ENCODE data around the gene FAM53B.

FAM53B gene

GRCh38 chr10:124575107-124576035 is 168.8 kb downstream of the FAM53B start:
- Histone ChIP-seq H3K27me3 (ENCODE audit: control insufficient read depth in 3 of 3, insufficient read depth in 3 of 3, low read depth in 1 of 3, low read length in 3 of 3) (peaks cover 0 to 12% (median 0%) of the 10 kb centered on the region in 3 experiments), H2BK12ac (ENCODE audit: low read length) (no peak overlapping the region), H3K14ac (ENCODE audit: low read length) (peak overlapping the region; percentile 84), H2AFZ (ENCODE audit: low read length) (no peak overlapping the region), H3K4ac (ENCODE audit: low read length) (peak overlapping the region; percentile 87), H4K8ac (ENCODE audit: low read depth, low read length) (no peak overlapping the region), H2BK120ac (ENCODE audit: low read depth, low read length) (no peak overlapping the region), H3K79me1 (ENCODE audit: low read depth, low read length) (no peaks in the 10 kb centered on the region), H2AK5ac (ENCODE audit: low read depth, low read length) (peak overlapping the region; percentile 71), H3K4me2 (ENCODE audit: insufficient read depth, low read length, poor library complexity, severe bottlenecking) (no peak overlapping the region), H3K36me3 (replicated peaks in 1 of 2; ENCODE audit: control insufficient read depth in 2 of 2, insufficient read depth in 2 of 2, low read length in 2 of 2) (no peaks in the 10 kb centered on the region), H3K4me3 (ENCODE audit: low read length in 2 of 2) (peak overlapping the region in 1 of 2 donors; percentile 19), H4K91ac (ENCODE audit: low read depth, low read length, poor library complexity) (no peak overlapping the region), H2BK15ac (ENCODE audit: low read length) (peak overlapping the region; percentile 82), H2BK5ac (ENCODE audit: low read length) (no peak overlapping the region), H3K9ac (ENCODE audit: low read depth, low read length, poor library complexity) (no peak overlapping the region), H3K9me3 (replicated peaks in 1 of 2; ENCODE audit: control insufficient read depth in 2 of 2, insufficient read depth in 1 of 2, low read depth in 1 of 2, low read length in 2 of 2) (peaks cover 0 to 10% of the 10 kb centered on the region in 2 donors), H3K27ac (replicated peaks; ENCODE audit: low read length) (no peak overlapping the region), H3K23ac (ENCODE audit: low read depth, low read length, poor library complexity) (peak overlapping the region; percentile 80), H3K4me1 (ENCODE audit: control insufficient read depth in 2 of 2, insufficient read depth in 1 of 2, low read depth in 1 of 2, low read length in 2 of 2) (no peaks in the 10 kb centered on the region), H3K18ac (ENCODE audit: low read length) (peak overlapping the region; percentile 63)
- WGBS, 2 donors (ENCODE audit: extremely low coverage in 2 of 2, insufficient read length in 2 of 2, insufficient replicate concordance in 1 of 2) = no CpG with 5 or more reads among the region's 22 CpGs
- DNase-seq (ENCODE audit: low spot score) = no peak

DNA sequence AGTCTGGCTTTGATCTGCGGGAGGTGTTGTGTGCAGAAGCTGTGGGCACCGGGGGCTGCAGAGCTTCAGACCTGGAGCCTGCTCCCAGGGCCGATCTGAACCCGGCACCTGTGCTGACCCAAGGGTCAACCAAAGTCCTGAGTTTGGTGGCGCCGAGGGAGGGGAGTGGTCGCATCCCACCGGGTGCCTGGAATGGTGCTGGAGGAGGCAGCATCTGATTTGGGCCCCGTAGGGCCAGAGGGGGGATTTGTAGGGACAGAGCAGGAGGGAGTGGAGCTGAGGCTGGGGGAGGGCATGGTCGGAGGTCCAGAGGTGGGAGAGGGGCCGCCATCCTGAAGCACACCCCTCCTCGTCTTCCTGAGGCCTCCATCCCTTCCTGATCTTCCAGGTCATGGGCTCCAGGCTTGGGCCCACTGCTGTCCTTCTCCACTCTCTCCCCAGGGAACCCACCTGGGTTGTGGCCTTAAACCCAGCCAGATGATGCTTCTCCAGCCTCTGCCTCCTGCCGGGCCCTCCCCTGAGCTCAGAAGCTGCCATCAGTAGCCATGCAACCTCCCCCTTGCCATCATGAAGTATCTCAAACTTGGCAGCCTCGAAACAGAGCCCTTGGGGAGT is 169.6 kb downstream of the FAM53B start:
- H2AFZ ChIP-seq (ENCODE audit: low read length) = no peak overlapping the region
- H2AK5ac ChIP-seq (ENCODE audit: low read depth, low read length) = peak overlapping the region; percentile 56
- H3K14ac ChIP-seq (ENCODE audit: low read length) = no peak overlapping the region
- H3K27ac ChIP-seq (replicated peaks; ENCODE audit: low read length) = no peak overlapping the region
- H3K4ac ChIP-seq (ENCODE audit: low read length) = no peak overlapping the region
- H2BK12ac ChIP-seq (ENCODE audit: low read length) = no peak overlapping the region
- H3K23ac ChIP-seq (ENCODE audit: low read depth, low read length, poor library complexity) = no peak overlapping the region
- peak overlapping the region; percentile 3 for H3K9ac ChIP-seq (ENCODE audit: low read depth, low read length, poor library complexity)
- no peak overlapping the region for H4K8ac ChIP-seq (ENCODE audit: low read depth, low read length)
- no peak overlapping the region for H2BK15ac ChIP-seq (ENCODE audit: low read length)
- no peak overlapping the region for H4K91ac ChIP-seq (ENCODE audit: low read depth, low read length, poor library complexity)
- no peak overlapping the region for H3K4me2 ChIP-seq (ENCODE audit: insufficient read depth, low read length, poor library complexity, severe bottlenecking)
- H3K18ac ChIP-seq (ENCODE audit: low read length) = peak overlapping the region; percentile 53
- H2BK120ac ChIP-seq (ENCODE audit: low read depth, low read length) = no peak overlapping the region
- peaks cover 0 to 12% (median 0%) of the 10 kb centered on the region in 3 experiments for H3K27me3 ChIP-seq (ENCODE audit: control insufficient read depth in 3 of 3, insufficient read depth in 3 of 3, low read depth in 1 of 3, low read length in 3 of 3)
- DNase-seq (ENCODE audit: low spot score) = no peak
- no CpG with 5 or more reads among the region's 14 CpGs for WGBS, 2 donors (ENCODE audit: extremely low coverage in 2 of 2, insufficient read length in 2 of 2, insufficient replicate concordance in 1 of 2)
- no peak overlapping the region for H2BK5ac ChIP-seq (ENCODE audit: low read length)
- H3K79me1 ChIP-seq (ENCODE audit: low read depth, low read length) = no peaks in the 10 kb centered on the region
- H3K4me1 ChIP-seq (ENCODE audit: control insufficient read depth in 2 of 2, insufficient read depth in 1 of 2, low read depth in 1 of 2, low read length in 2 of 2) = peaks cover under 1% of the 10 kb centered on the region in 2 donors
- peaks cover 0 to 4% of the 10 kb centered on the region in 2 donors for H3K9me3 ChIP-seq (replicated peaks in 1 of 2; ENCODE audit: control insufficient read depth in 2 of 2, insufficient read depth in 1 of 2, low read depth in 1 of 2, low read length in 2 of 2)
- no peak overlapping the region for H3K4me3 ChIP-seq (ENCODE audit: low read length in 2 of 2)
- H3K36me3 ChIP-seq (replicated peaks in 1 of 2; ENCODE audit: control insufficient read depth in 2 of 2, insufficient read depth in 2 of 2, low read length in 2 of 2) = no peaks in the 10 kb centered on the region

DNA sequence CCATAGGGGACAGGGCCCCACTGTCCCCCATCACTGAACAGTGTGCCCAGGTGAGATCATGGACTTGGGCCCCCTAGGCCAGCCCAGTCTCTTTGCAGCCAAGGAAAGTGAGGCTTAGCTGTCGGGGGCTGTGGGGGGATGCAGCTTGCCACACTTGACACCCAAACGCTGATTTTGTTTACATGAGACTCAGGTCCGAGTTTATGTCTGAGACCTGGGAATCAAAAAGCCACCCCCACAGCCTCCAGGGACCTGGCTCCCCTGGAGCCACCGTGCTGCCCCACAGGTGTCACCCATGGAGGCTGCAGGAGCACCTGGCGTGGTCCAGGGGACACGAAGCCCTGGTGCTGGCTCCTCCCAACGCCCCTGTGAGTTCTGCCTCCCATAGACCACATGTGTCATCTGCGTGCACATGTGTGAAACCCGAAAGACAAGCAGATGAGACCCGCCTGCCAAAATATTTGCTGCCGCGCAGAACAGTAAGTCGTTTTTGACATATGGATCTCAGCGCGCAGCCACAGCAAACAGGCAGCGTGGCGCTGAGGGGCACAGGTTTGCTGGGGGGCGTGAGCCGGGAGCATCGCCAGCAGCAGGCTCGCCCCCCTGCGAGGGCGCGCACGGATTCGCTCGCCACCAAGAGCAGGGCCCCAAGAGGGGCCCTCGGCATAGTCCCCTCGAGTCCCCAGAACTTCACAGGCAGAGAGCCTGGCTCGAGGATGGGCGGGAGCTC is 170.3 kb downstream of the FAM53B start:
- H3K14ac ChIP-seq (ENCODE audit: low read length) = no peak overlapping the region
- H3K9ac ChIP-seq (ENCODE audit: low read depth, low read length, poor library complexity) = peak overlapping the region; percentile 65
- H3K4me2 ChIP-seq (ENCODE audit: insufficient read depth, low read length, poor library complexity, severe bottlenecking) = no peak overlapping the region
- H3K23ac ChIP-seq (ENCODE audit: low read depth, low read length, poor library complexity) = no peak overlapping the region
- no peak overlapping the region for H4K8ac ChIP-seq (ENCODE audit: low read depth, low read length)
- H3K9me3 ChIP-seq (replicated peaks in 1 of 2; ENCODE audit: control insufficient read depth in 2 of 2, insufficient read depth in 1 of 2, low read depth in 1 of 2, low read length in 2 of 2) = peaks cover 0 to 4% of the 10 kb centered on the region in 2 donors
- DNase-seq (ENCODE audit: low spot score) = no peak
- no CpG with 5 or more reads among the region's 31 CpGs for WGBS, 2 donors (ENCODE audit: extremely low coverage in 2 of 2, insufficient read length in 2 of 2, insufficient replicate concordance in 1 of 2)
- H2AFZ ChIP-seq (ENCODE audit: low read length) = no peak overlapping the region
- no peak overlapping the region for H3K4ac ChIP-seq (ENCODE audit: low read length)
- no peak overlapping the region for H3K27ac ChIP-seq (replicated peaks; ENCODE audit: low read length)
- H3K4me3 ChIP-seq (ENCODE audit: low read length in 2 of 2) = no peak overlapping the region
- no peaks in the 10 kb centered on the region for H3K79me1 ChIP-seq (ENCODE audit: low read depth, low read length)
- no peak overlapping the region for H2BK120ac ChIP-seq (ENCODE audit: low read depth, low read length)
- peaks cover 0 to 15% (median 0%) of the 10 kb centered on the region in 3 experiments for H3K27me3 ChIP-seq (ENCODE audit: control insufficient read depth in 3 of 3, insufficient read depth in 3 of 3, low read depth in 1 of 3, low read length in 3 of 3)
- peaks cover 5 to 8% of the 10 kb centered on the region in 2 donors for H3K4me1 ChIP-seq (ENCODE audit: control insufficient read depth in 2 of 2, insufficient read depth in 1 of 2, low read depth in 1 of 2, low read length in 2 of 2)
- H2BK15ac ChIP-seq (ENCODE audit: low read length) = peak overlapping the region; percentile 24
- H2AK5ac ChIP-seq (ENCODE audit: low read depth, low read length) = peak overlapping the region; percentile 56
- H4K91ac ChIP-seq (ENCODE audit: low read depth, low read length, poor library complexity) = no peak overlapping the region
- no peak overlapping the region for H2BK12ac ChIP-seq (ENCODE audit: low read length)
- no peak overlapping the region for H2BK5ac ChIP-seq (ENCODE audit: low read length)
- peak overlapping the region; percentile 19 for H3K18ac ChIP-seq (ENCODE audit: low read length)
- no peaks in the 10 kb centered on the region for H3K36me3 ChIP-seq (replicated peaks in 1 of 2; ENCODE audit: control insufficient read depth in 2 of 2, insufficient read depth in 2 of 2, low read length in 2 of 2)

Measured in neuronal stem cell (in vitro differentiated cells).